ENCODE measurements around the gene SNX12.

DNA sequence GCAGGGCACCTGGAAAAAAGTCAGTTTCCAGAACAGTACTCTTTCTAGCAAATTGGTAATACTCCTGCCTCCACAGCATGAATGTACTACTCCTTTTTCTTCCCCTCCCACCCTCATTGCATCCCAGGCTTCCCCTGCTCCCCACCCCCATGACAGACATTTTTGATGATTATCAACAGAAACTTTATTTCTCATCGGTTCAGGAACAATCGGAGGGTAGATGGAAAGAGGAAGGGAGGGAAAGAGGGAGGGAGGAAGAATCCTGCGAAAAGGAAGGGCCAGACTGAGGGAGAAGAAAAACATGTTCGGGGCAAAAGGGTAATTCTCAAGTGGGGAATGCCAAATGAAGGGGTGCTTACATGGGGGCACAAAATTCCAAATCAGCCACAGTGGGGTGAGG is 39.1 kb upstream of the SNX12 start:
- TF ChIP-seq, protein P1, sequence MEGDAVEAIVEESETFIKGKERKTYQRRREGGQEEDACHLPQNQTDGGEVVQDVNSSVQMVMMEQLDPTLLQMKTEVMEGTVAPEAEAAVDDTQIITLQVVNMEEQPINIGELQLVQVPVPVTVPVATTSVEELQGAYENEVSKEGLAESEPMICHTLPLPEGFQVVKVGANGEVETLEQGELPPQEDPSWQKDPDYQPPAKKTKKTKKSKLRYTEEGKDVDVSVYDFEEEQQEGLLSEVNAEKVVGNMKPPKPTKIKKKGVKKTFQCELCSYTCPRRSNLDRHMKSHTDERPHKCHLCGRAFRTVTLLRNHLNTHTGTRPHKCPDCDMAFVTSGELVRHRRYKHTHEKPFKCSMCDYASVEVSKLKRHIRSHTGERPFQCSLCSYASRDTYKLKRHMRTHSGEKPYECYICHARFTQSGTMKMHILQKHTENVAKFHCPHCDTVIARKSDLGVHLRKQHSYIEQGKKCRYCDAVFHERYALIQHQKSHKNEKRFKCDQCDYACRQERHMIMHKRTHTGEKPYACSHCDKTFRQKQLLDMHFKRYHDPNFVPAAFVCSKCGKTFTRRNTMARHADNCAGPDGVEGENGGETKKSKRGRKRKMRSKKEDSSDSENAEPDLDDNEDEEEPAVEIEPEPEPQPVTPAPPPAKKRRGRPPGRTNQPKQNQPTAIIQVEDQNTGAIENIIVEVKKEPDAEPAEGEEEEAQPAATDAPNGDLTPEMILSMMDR (IDR thresholded peaks at IDR 0.05), result no peak
- TF ChIP-seq POLR2A (IDR thresholded peaks at IDR 0.05) (no peak), EP300 (IDR thresholded peaks at IDR 0.05) (no peak)

Measured in tibial nerve (tissue), 4 donors.